ENCODE measurements around the gene ZNF185.

ZNF185 gene

DNA sequence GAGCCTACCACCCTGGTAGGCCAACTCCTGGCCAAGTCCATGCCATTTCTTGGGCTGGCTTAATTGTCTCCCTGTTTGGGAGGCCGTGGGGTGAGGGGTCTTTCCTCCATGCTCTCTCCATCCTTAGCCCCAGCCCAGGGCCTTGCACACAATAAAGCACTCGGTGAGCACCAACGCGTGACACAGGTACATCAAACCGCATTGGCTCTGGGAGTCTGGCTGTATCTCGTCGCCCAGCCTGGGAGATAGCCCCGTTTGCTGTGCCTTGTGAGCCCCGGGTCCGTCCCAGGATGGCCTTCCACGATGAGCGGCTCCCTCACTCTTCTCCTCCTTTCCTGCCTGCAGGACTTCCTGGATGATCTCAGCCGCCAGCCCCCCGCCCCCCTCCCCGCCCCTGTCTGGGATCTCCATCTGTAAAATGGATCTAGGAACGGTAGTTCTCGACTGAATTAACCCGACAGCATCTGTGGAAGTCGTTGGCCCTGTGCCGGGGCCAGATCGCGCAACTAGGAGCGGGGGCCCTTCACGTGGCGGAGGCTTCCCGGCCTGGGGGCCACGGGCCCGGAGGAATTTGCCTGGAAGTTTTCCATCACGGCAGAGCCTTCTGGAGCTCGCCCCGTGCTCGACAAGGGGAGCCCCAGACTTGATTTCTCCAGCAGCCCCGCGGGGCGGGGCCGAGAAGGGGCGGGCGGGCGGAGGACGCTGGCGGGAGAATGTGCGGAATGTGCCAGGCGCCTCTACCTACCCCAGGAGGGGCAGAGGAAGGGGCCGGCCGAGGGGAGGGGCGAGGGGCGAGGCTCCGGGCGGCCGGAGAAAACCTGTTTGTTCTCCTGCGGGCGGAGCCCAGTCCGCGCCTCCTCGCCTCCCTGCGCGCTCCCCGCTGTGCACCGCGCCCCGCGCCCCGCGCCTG, at the start of gene ZNF185:
Gene ZNF185 (plus strand): TSS at position 846 of the 910 bp plus-strand sequence. CDS start 16,423 bp downstream, outside the sequence.
- no peak for DNase-seq

DNA sequence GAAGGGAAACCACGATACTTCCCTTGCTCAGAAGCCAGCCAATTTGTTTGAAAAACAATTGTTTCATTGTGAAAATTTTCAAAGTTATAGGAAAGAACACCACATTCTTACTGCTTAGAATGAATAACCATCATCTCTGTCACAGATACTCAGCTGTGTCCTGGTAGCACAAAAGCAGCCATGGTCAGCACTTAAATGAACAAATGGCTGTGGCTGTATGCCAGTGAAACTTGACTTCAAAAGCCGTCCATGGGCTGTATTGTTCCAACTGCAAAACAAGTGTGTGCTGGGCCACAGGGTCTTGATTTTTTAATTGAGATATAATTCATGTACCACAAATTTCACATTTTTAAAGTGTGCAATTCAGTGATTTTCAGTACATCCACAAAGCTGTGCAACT, 47.4 kb upstream of the ZNF185 start:
- no peak for DNase-seq

- no peak for DNase-seq
Measured at GRCh38 chrX:152853986-152854385, 43.9 kb upstream of the ZNF185 start.

DNA sequence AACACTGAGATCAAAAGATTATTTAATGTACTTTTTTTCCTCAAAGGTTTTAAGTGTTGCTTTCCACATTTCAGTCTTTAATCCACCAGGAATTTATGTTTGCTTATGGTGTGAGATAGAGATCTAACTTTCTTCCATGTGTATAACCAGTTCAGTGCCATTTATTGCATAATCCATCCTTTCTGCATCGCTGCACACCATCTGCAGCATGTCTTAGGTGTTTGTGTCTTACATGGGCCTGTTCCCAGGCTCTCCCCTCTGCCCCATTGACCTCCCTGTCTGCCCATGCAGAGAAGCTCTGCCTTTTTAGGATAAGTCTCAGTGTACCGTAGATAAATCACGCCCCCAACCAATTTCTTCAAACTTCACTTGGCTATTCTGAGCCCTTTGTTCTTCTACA, 36.8 kb upstream of the ZNF185 start:
- no peak for DNase-seq

DNA sequence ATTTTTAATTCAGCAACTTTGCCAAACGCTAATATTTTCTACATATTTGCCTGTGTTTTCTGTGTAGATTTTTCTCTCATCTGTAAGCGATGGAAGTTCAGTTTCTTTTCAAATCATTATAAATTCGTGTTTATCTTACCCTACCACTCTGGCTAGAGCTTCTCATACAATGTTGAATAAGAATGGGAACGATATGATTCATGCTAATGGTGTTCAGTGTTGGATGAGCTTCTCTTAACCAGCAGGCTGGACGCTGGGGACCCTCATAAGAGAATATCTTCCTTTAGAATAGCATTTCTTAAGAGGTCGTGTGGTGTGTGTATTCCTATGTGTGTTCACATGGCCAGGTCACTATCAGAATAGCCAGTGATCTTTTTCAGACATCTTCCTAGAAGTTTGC, 36.0 kb upstream of the ZNF185 start:
- DNase-seq: no peak

DNA sequence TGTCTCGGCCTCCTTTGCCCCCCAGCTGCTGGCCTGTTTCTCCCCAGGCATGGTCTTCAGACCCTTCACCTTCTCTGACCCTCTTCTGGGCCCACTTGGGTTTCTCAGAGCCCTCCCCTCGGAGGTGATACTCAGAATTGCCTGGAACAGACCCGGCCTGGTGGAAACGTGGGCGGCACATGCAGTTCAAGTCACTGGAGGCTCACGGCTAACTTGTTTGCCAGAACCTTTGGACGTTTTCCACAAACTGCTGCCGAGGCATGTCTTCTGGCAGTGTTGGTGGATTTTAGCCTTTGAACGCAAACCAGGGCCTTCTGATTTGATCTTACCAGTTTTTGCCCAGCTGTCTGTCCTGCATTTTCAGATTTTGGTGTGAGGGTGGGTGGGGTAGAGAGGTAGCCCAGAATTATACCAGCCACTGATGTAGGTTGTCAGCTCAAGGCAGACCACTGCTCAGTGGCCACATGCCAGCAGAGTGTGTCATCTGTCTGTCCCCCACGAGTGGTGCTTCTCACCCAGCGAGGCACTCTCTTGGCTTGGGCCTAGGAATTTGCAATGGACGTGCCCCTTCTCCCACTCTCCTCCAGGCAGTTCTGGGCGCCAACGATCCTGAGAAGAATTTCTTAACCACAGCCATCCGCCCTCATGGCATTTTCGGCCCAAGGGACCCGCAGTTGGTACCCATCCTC, 32.5 kb upstream of the ZNF185 start:
- DNase-seq: no peak

DNA sequence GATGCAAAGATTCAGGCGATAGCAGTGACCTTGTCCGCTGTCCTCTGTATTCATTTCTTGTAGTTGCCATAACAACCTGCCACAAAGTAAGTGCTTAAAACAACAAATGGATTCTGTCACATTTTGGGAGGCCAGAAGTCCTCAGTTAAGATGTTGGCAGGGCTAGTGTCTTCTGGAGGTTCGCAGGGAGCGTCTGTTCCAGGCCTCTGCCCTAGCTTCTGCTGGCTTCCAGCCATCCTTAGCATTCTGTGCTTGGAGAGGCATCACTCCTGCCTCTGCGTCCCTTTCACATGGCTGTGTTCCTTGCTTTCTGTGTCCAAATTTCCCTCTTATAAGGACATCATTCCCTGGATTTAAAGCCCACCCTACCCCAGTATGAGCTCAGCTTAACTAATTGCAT, 31.5 kb upstream of the ZNF185 start:
- DNase-seq: no peak

DNA sequence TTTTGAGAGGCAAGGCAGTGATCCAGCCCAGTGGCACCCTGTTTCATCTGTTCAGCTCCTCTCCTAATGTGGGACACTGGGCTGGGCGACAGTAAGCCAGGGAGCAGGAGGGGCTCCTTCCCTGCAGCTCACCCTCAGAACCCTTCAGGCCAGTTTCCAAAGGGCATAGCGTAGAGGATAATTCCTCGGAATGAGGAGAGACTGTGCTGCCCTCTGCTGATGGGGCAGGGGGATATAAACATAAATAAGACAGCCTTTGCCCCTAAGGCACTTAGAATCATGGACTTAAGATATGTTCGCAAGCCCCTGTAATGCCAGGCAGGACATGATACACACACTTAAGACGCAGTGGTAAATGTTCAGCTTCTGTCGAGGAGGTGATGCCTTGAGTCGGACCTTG, 27.9 kb upstream of the ZNF185 start:
- no peak for DNase-seq

DNA sequence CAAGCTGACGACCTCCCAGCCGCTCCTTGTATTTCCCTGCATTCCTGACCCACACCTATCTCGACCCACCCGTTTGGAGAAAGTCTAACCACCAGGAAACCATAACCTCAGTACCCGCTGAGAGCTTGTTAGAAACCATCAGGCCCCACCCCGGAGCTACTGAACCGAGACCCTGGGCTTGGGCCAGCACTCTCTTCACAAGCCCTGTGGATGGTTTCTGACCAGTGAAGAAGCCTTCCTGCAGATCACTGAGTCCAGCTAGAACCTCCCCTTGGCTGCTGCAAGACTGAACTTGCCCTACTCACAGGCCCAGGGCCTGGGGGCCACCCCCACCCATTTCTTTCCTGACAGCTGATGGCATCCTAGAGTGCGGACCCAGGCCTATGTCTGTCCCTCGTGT, 26.6 kb upstream of the ZNF185 start:
- DNase-seq: no peak

GRCh38 chrX:152872522-152872921, 25.3 kb upstream of the ZNF185 start:
- no peak for DNase-seq

GRCh38 chrX:152873361-152873760, 24.5 kb upstream of the ZNF185 start:
- no peak for DNase-seq

DNA sequence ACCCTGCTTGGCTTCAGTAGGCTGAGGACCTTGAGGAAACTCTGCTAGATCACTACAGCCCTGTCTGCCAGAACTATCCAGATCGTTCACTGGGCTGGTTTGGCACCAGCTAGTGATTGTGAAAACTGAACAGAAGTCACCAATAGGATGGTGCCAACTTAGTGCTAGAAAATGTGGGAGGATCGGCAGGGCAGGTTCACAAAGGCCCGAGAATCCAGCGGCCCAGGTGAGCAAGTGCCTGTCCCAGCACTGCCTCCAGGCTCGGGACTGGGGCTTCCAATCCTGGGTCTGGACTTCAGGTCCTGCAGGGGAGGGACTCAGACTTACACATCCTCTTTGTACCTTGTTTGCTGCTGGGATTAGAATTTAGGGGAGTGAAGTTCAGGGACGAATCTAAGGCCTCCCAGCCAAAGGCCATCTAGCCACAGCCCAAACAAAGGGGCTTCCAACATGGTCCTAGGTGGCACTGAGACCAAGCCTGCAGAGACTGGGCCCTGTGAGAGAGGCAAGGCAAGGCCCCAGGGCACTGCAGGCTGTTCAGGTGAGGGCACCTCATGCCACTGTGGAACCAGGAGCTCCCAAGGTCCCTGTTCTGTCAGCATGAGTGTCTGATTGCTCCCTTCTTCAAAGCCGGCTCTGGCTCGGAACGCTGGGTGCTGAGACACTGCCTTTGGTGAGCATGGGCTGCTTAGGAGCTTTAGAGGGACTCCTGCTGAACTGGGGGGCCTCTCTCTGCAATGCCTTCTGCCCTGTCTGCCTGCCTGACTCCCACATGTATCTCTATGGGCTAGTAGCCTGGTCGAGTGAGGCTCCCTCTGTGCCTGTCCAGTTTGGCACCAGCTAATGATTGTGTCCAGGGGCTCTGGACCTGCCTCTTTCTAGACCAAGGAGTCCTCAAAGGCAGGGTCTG, 20.7 kb upstream of the ZNF185 start:
- DNase-seq: no peak

DNA sequence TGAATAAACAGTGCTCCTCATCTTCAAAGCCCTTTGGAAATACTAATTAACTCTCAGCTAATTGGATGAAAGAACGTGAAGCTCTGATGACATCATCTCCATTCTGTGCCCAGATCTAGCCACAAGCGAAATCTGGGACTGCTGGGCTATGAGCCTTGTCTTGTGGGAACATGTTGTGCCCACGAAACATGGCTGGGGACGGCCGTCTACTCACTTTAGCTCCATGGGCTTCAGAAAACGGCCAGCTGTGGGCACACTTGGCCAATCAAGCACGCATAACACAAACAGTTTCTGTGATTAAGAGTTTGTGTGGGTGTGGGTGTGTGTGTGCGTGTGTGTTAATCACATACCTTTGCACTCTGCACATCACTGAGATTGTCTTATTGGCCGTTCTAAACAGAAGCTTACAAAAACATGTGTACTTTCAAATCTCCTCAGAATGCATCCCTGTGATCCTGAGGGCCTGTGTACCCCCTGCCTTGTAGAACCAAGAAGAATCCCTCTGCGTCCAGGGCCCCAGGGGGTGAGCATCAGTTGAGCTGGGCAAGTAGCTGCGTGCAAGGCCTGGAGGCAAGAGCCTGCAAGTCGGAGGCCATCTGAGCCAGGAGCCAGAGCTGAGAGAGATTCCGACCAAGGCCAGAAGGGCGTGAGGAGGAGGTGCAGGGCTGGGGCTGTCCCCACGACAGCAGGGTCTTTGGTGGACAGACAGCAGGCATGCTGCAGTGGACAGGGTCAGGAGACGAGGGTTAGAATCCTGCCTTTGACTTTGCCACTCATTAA, 18.7 kb upstream of the ZNF185 start:
- DNase-seq: no peak

- DNase-seq: no peak
Measured at GRCh38 chrX:152881289-152881688, 16.6 kb upstream of the ZNF185 start.

- no peak for DNase-seq
Measured at GRCh38 chrX:152884171-152884570, 13.7 kb upstream of the ZNF185 start.

DNA sequence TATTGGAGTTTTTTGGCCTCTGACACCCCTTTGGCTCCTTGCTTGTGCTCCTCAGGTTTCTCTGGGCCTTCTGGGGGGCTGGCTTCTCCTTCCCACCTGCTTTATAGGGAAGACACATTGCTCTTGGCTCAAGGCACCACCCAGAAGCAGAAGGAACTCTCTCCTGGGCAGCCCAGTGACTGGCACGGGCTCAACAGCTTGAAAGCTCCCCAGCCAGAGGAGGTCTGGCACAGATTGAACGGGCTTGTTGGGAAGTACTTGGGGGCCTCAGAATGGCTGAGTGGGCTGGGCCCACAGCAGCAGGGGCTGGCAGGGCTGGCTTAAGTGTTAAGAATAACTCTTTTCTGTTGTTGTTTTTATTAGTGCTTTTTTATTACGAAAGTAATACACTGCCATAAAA, 11.2 kb upstream of the ZNF185 start:
- DNase-seq: no peak

- DNase-seq: no peak
Measured at GRCh38 chrX:152892499-152892898, 5.4 kb upstream of the ZNF185 start.

DNA sequence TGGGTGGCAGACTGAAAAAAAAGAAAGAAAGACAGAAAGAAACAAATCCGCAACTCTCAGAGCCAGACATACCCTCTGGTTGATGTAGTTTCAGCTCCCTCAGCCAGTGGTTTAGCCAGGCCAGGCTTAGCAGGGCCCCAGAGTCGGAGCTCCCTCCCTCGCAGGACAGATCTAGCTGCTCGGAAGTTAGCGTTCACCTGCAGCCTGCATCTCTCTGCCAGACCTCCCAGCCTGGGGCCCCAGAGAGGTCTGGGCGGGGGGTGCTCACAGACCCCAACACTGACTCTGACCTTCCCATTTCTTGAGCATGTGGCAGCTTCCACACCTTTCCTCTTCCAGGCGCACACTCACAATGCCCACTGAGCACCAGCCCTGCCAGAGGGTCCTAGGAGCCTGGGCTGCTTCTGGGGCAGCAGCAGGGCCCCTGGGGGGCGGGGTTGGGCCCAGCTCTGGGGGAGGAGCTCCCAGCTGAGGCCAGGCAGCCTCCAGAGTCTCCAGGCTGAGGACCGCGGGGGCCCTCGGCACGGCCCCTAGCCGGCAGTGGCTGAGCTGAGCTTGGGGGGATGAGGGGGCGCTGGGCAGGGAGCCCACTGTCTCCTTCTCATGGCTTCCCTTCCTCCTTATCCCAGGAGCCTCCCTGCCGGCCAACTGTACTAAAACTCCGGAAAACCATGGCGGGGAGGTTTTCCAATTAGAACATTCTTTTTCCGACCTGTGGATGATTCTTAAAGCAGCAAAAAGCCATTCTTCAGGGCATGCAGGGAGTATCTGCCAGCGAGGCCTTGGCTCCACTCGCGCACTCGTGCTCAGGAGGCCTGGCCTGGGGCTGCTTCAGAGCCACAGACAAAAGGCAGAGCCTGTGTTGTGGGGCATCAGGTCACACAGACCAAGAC, 4.6 kb upstream of the ZNF185 start:
- DNase-seq: no peak

GRCh38 chrX:152893980-152894610, 3.8 kb upstream of the ZNF185 start:
- DNase-seq: no peak

- DNase-seq: no peak
Measured at GRCh38 chrX:152895121-152895520, 2.7 kb upstream of the ZNF185 start.

Measured in stimulated activated CD4-positive, alpha-beta T cell treated with anti-CD3 and anti-CD28 coated beads, Interleukin-4, amount 100 ng/mL, for 24 hours (primary cell).